ENCODE results near the gene CCR9. TPM values are rescaled to one million over a fixed set of nuclear protein-coding genes. Genes with fewer than 3 reads are reported as not detected.

CCR9 gene
- total RNA-seq, 4 donors from 2014 or later, result 0.78 TPM; not detected in 3

GRCh38 chr3:45865563-45865962 lies 20.8 kb upstream of the CCR9 start:
- Histone ChIP-seq H3K4me1 (peaks cover 0 to 4% (median 0%) of the 10 kb centered on the region in 4 donors), H3K9me3 (peaks cover 0 to 9% (median 0%) of the 10 kb centered on the region in 4 donors), H3K27ac (no peak overlapping the region), H3K36me3 (no peaks in the 10 kb centered on the region), H3K27me3 (no peaks in the 10 kb centered on the region), H3K4me3 (no peak overlapping the region)
- WGBS, 2 donors, result 64 to 79% methylated on average over 6 of the region's 6 CpGs
- DNase-seq (ENCODE audit: low spot score in 2 of 2), result no peak
- TF ChIP-seq POLR2A (IDR thresholded peaks at IDR 0.05) (no peak), CTCF (IDR thresholded peaks at IDR 0.05) (no peak), EP300 (IDR thresholded peaks at IDR 0.05) (no peak)

GRCh38 chr3:45868213-45868612 lies 18.1 kb upstream of the CCR9 start:
- Histone ChIP-seq H3K9me3 (peaks cover 0 to 9% (median 0%) of the 10 kb centered on the region in 4 donors), H3K4me1 (peaks cover 0 to 4% (median 0%) of the 10 kb centered on the region in 4 donors), H3K27ac (no peak overlapping the region), H3K27me3 (no peaks in the 10 kb centered on the region), H3K4me3 (no peak overlapping the region), H3K36me3 (no peaks in the 10 kb centered on the region)
- no peak for DNase-seq (ENCODE audit: low spot score in 2 of 2)
- WGBS, 2 donors, result 79 to 82% methylated on average over 2 of the region's 2 CpGs
- TF ChIP-seq POLR2A (IDR thresholded peaks at IDR 0.05) (no peak), EP300 (IDR thresholded peaks at IDR 0.05) (no peak)

GRCh38 chr3:45868650-45869049 lies 17.7 kb upstream of the CCR9 start:
- H3K9me3 ChIP-seq, result peaks cover 0 to 4% (median 0%) of the 10 kb centered on the region in 4 donors
- H3K4me1 ChIP-seq, result peaks cover 0 to 4% (median 0%) of the 10 kb centered on the region in 4 donors
- no peak overlapping the region for H3K27ac ChIP-seq
- TF ChIP-seq EP300 (IDR thresholded peaks at IDR 0.05) (no peak), POLR2A (IDR thresholded peaks at IDR 0.05) (no peak)
- H3K27me3 ChIP-seq, result no peaks in the 10 kb centered on the region
- DNase-seq (ENCODE audit: low spot score in 2 of 2), result no peak
- 62 to 74% methylated on average over 2 of the region's 2 CpGs for WGBS, 2 donors
- H3K4me3 ChIP-seq, result no peak overlapping the region
- no peaks in the 10 kb centered on the region for H3K36me3 ChIP-seq

- H3K27me3 ChIP-seq, result no peaks in the 10 kb centered on the region
- H3K36me3 ChIP-seq, result no peaks in the 10 kb centered on the region
- TF ChIP-seq POLR2A (IDR thresholded peaks at IDR 0.05) (no peak), EP300 (IDR thresholded peaks at IDR 0.05) (no peak), CTCF (IDR thresholded peaks at IDR 0.05) (no peak)
- WGBS, 2 donors, result 62 to 69% methylated on average over 3 of the region's 3 CpGs
- no peaks in the 10 kb centered on the region for H3K9me3 ChIP-seq
- H3K4me1 ChIP-seq, result peaks cover 0 to 4% (median 0%) of the 10 kb centered on the region in 4 donors
- no peak overlapping the region for H3K4me3 ChIP-seq
- H3K27ac ChIP-seq, result peak overlapping the region in 1 of 4 donors; percentile 34
- DNase-seq (ENCODE audit: low spot score in 2 of 2), result no peak
Observed at GRCh38 chr3:45869638-45870037, 16.7 kb upstream of the CCR9 start.

- no peaks in the 10 kb centered on the region for H3K27me3 ChIP-seq
- H3K36me3 ChIP-seq, result no peaks in the 10 kb centered on the region
- no peak for DNase-seq (ENCODE audit: low spot score in 2 of 2)
- 69 to 72% methylated on average over 4 of the region's 4 CpGs for WGBS, 2 donors
- no peak overlapping the region for H3K4me3 ChIP-seq
- no peaks in the 10 kb centered on the region for H3K9me3 ChIP-seq
- H3K4me1 ChIP-seq, result peaks cover 0 to 4% (median 0%) of the 10 kb centered on the region in 4 donors
- no peak for TF ChIP-seq EP300 (IDR thresholded peaks at IDR 0.05)
- no peak for TF ChIP-seq CTCF (IDR thresholded peaks at IDR 0.05)
- TF ChIP-seq POLR2A (IDR thresholded peaks at IDR 0.05), result no peak
- peak overlapping the region in 1 of 4 donors; percentile 34 for H3K27ac ChIP-seq
Observed at GRCh38 chr3:45870099-45870498, 16.2 kb upstream of the CCR9 start.

GRCh38 chr3:45871780-45872179 lies 14.6 kb upstream of the CCR9 start:
- Histone ChIP-seq H3K36me3 (no peaks in the 10 kb centered on the region), H3K4me1 (peaks cover 0 to 4% (median 0%) of the 10 kb centered on the region in 4 donors), H3K4me3 (no peak overlapping the region), H3K27me3 (no peaks in the 10 kb centered on the region), H3K9me3 (no peaks in the 10 kb centered on the region), H3K27ac (no peak overlapping the region)
- no peak for DNase-seq (ENCODE audit: low spot score in 2 of 2)
- no peak for TF ChIP-seq CTCF (IDR thresholded peaks at IDR 0.05)
- TF ChIP-seq EP300 (IDR thresholded peaks at IDR 0.05), result no peak
- TF ChIP-seq POLR2A (IDR thresholded peaks at IDR 0.05), result no peak
- 78 to 80% methylated on average over 6 of the region's 6 CpGs for WGBS, 2 donors
